Adrenal gland (tissue), 5 donors: ENCODE results near the gene PLEKHA6.

Experiments used
- POLR2A ChIP-seq, 2 donors: fragments of 450-650 bp; IDR thresholded peaks; one replicate each; pipeline ENCODE4 v1.6.1; 2017; ENCODE audit warnings: antibody characterized with exemption in 2 of 2, mild to moderate bottlenecking in 2 of 2, moderate library complexity in 1 of 2
- TF ChIP-seq, protein P1 (sequence below), 6 experiments: fragments of 450-650 bp in 4 of 6; fragments of 200-600 bp in 2 of 6; sonication (generic) in 1 of 6; IDR thresholded peaks; 1 replicate in 5 of 6; 2 replicates in 1 of 6; pipeline versions ENCODE4 v1.5.1 to v1.8.0; 2016 to 2021; ENCODE audit warnings: antibody characterized with exemption in 6 of 6, mild to moderate bottlenecking in 2 of 6, moderate library complexity in 1 of 6
- donor health status: DM: no; HTN: no; CAD: no.

DNA sequence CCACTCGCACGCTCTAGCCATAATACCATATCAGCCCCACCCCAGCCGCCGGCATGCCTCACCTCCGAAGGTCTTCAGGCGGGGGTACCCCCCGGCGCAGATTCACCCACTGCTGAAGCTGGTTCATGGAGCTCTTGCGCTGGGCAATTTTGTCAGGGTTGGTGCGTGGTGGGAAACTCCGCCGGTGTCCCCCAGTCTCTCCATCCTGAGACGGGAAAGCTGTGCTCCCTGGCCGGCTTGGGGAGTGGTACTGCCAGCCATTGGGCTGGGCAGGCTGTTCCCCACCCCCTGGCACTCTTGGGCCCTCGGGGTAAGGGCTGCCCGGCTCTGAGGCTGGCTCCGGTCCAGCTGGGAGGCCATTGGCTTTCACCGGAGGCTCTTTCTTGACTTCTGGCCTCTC lies 100.5 kb downstream of the PLEKHA6 start:
- TF ChIP-seq, protein P1, sequence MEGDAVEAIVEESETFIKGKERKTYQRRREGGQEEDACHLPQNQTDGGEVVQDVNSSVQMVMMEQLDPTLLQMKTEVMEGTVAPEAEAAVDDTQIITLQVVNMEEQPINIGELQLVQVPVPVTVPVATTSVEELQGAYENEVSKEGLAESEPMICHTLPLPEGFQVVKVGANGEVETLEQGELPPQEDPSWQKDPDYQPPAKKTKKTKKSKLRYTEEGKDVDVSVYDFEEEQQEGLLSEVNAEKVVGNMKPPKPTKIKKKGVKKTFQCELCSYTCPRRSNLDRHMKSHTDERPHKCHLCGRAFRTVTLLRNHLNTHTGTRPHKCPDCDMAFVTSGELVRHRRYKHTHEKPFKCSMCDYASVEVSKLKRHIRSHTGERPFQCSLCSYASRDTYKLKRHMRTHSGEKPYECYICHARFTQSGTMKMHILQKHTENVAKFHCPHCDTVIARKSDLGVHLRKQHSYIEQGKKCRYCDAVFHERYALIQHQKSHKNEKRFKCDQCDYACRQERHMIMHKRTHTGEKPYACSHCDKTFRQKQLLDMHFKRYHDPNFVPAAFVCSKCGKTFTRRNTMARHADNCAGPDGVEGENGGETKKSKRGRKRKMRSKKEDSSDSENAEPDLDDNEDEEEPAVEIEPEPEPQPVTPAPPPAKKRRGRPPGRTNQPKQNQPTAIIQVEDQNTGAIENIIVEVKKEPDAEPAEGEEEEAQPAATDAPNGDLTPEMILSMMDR (IDR thresholded peaks at IDR 0.05) = no peak
- no peak for TF ChIP-seq POLR2A (IDR thresholded peaks at IDR 0.05)
